HFF-Myc (cell line): Measurements from ENCODE around the gene EEF1A2.

Experiments used
- DNase-seq: peaks from one replicate; pipeline ENCODE4 v3.0.0-alpha.2; 2011; ENCODE audit warnings: low read depth; ENCODE audit errors: extremely low read depth
- H3K4me3 ChIP-seq: replicated peaks from 2 replicates; pipeline ENCODE4 v1.5.1; 2011; ENCODE audit warnings: low read depth, mild to moderate bottlenecking, control low read depth, low read length
- CTCF ChIP-seq: IDR thresholded peaks from 2 replicates; pipeline ENCODE4 v1.5.1; 2012; ENCODE audit warnings: mild to moderate bottlenecking, low read depth, low read length, control low read depth; ENCODE audit errors: missing control alignments

Gene EEF1A2

GRCh38 chr20:63444548-63444947, 54.3 kb downstream of the EEF1A2 start:
- H3K4me3 ChIP-seq: no peak overlapping the region
- no peak for DNase-seq
- no peak for TF ChIP-seq CTCF

GRCh38 chr20:63443606-63444395, 55.1 kb downstream of the EEF1A2 start:
- no peak for DNase-seq
- no peak overlapping the region for H3K4me3 ChIP-seq
- no peak for TF ChIP-seq CTCF

- no peak for DNase-seq
- peak; percentile 26 for TF ChIP-seq CTCF
- no peak overlapping the region for H3K4me3 ChIP-seq
Measured at GRCh38 chr20:63442100-63442493, 56.8 kb downstream of the EEF1A2 start.

- TF ChIP-seq CTCF: no peak
- DNase-seq: no peak
- no peak overlapping the region for H3K4me3 ChIP-seq
Measured at GRCh38 chr20:63441136-63442099, 57.5 kb downstream of the EEF1A2 start.

GRCh38 chr20:63440366-63440955, 58.4 kb downstream of the EEF1A2 start:
- no peak for DNase-seq
- TF ChIP-seq CTCF: no peak
- no peak overlapping the region for H3K4me3 ChIP-seq

- TF ChIP-seq CTCF: no peak
- no peak overlapping the region for H3K4me3 ChIP-seq
- no peak for DNase-seq
Measured at GRCh38 chr20:63439866-63440265, 59.0 kb downstream of the EEF1A2 start.
